Endothelial cell of umbilical vein (primary cell): ENCODE data around the gene SLC7A4. TPM values are rescaled to one million over a fixed set of nuclear protein-coding genes. Genes with fewer than 3 reads are reported as not detected.

Experiments used
- BruUV-seq: library from RNA; stranded (reverse); fragments of 400-500 nt; replicated peaks from 2 replicates; lab custom pipeline; 2021; lab: Mats Ljungman, UMichigan
- CTCF ChIA-PET: fragments of 300-600, 350-600 bp; sonication (Branson Sonifier 250); formaldehyde crosslinking; loops from one replicate; lab custom pipeline; 2021; ENCODE audit warnings: antibody characterized with exemption, inconsistent platforms; lab: Charles Lee
- POLR2A ChIA-PET: fragments of 300-600, 350-600 bp; sonication (Branson Sonifier 250); formaldehyde crosslinking; loops from one replicate; lab custom pipeline; 2021; ENCODE audit warnings: antibody characterized with exemption, inconsistent platforms; lab: Charles Lee
- DNase-seq: peaks from one replicate; pipeline ENCODE4 v3.0.0-alpha.2; 2011; ENCODE audit warnings: low read depth, low spot score
- FAIRE-seq: peaks from 2 replicates; lab custom pipeline; 2011; peaks lifted over from hg19 to GRCh38; lab: Jason Lieb, UNC
- H2AFZ ChIP-seq: 2 replicates; pipeline ENCODE4 v1.6.0; 2012; ENCODE audit warnings: low read depth, low read length, control low read depth, inconsistent platforms
- H3K27ac ChIP-seq: 2 replicates; pipeline ENCODE4 v1.5.1; 2011; ENCODE audit warnings: low read depth, mild to moderate bottlenecking, control low read depth, low read length, moderate library complexity; ENCODE audit not compliant: insufficient read depth
- H3K27me3 ChIP-seq, 2 experiments: 2 replicates each; pipeline versions ENCODE4 v1.6.0 to v1.6.1; 2011; ENCODE audit warnings: low read length in 2 of 2, mixed read lengths in 1 of 2; ENCODE audit not compliant: control insufficient read depth in 2 of 2, insufficient read depth in 2 of 2
- H3K36me3 ChIP-seq, 2 experiments: 2 replicates in 1 of 2; 3 replicates in 1 of 2; pipeline ENCODE4 v1.5.1; 2011; ENCODE audit warnings: low read length in 2 of 2, mild to moderate bottlenecking in 1 of 2, moderate library complexity in 1 of 2; ENCODE audit not compliant: control insufficient read depth in 2 of 2, insufficient read depth in 2 of 2; ENCODE audit errors: extremely low read depth in 1 of 2
- H3K4me1 ChIP-seq: 3 replicates; pipeline ENCODE4 v1.5.1; 2011; ENCODE audit warnings: mild to moderate bottlenecking, low read length; ENCODE audit not compliant: control insufficient read depth, insufficient read depth; ENCODE audit errors: extremely low read depth
- H3K4me2 ChIP-seq: 2 replicates; pipeline ENCODE4 v1.6.1; 2011; ENCODE audit warnings: low read length, control low read depth, mixed read lengths; ENCODE audit not compliant: insufficient read depth
- H3K4me3 ChIP-seq, 3 experiments: fragments of 200-600 bp in 1 of 3; sonication (generic), shearing (Covaris generic) in 1 of 3; replicated peaks in 1 of 3; 2 replicates each; pipeline ENCODE4 v1.5.1; 2011 to 2016; ENCODE audit warnings: control low read depth in 3 of 3, low read length in 3 of 3, mild to moderate bottlenecking in 2 of 3, inconsistent platforms in 1 of 3, low read depth in 1 of 3, moderate library complexity in 1 of 3; ENCODE audit not compliant: insufficient read depth in 1 of 3
- H3K79me2 ChIP-seq: 2 replicates; pipeline ENCODE4 v1.6.0; 2012; ENCODE audit warnings: low read length, inconsistent platforms; ENCODE audit not compliant: control insufficient read depth, insufficient read depth
- H3K9ac ChIP-seq: replicated peaks from 2 replicates; pipeline ENCODE3; 2011; ENCODE audit warnings: low read length, control low read depth; ENCODE audit not compliant: insufficient read depth; ENCODE audit errors: extremely low read depth
- H3K9me1 ChIP-seq: replicated peaks from 3 replicates; pipeline ENCODE4 v1.6.0; 2011; ENCODE audit warnings: mild to moderate bottlenecking, low read length; ENCODE audit not compliant: control insufficient read depth, insufficient read depth; ENCODE audit errors: extremely low read depth
- H3K9me3 ChIP-seq: replicated peaks from 2 replicates; pipeline ENCODE4 v1.5.1; 2012; ENCODE audit warnings: low read length, inconsistent platforms; ENCODE audit not compliant: control insufficient read depth, insufficient read depth
- H4K20me1 ChIP-seq: replicated peaks from 2 replicates; pipeline ENCODE3; 2011; ENCODE audit warnings: mild to moderate bottlenecking, low read length; ENCODE audit not compliant: control insufficient read depth, insufficient read depth; ENCODE audit errors: extremely low read depth
- CTCF ChIP-seq, 2 donors: IDR thresholded peaks; 1 replicate in 1 of 2; 2 replicates in 1 of 2; pipeline ENCODE4 v1.5.1; 2011; ENCODE audit warnings: low read length in 2 of 2, mild to moderate bottlenecking in 2 of 2, moderate library complexity in 2 of 2, control low read depth in 1 of 2, inconsistent platforms in 1 of 2, low read depth in 1 of 2; ENCODE audit not compliant: insufficient read depth in 1 of 2; ENCODE audit errors: extremely low read depth in 1 of 2
- EZH2 ChIP-seq: IDR thresholded peaks from 2 replicates; pipeline ENCODE4 v1.6.1; 2012; ENCODE audit warnings: borderline replicate concordance, low read depth, mild to moderate bottlenecking, moderate library complexity, low read length, inconsistent platforms; ENCODE audit not compliant: severe bottlenecking
- FOS ChIP-seq: IDR thresholded peaks from 2 replicates; pipeline ENCODE4 v1.6.1; 2011; ENCODE audit warnings: mild to moderate bottlenecking, low read length, moderate library complexity, borderline replicate concordance; ENCODE audit not compliant: insufficient read depth
- GATA2 ChIP-seq: IDR thresholded peaks from 2 replicates; pipeline ENCODE4 v1.7.0; 2011; ENCODE audit warnings: low read depth, mild to moderate bottlenecking, moderate library complexity, mixed read lengths, low read length; ENCODE audit not compliant: insufficient read length, insufficient read depth
- JUN ChIP-seq: IDR thresholded peaks from 2 replicates; pipeline ENCODE4 v1.6.1; 2011; ENCODE audit warnings: borderline replicate concordance, low read depth; ENCODE audit not compliant: insufficient read length, insufficient read depth
- MAX ChIP-seq: IDR thresholded peaks from 2 replicates; pipeline ENCODE4 v1.6.1; 2011; ENCODE audit not compliant: insufficient read depth, insufficient read length
- MYC ChIP-seq: IDR thresholded peaks from one replicate; pipeline ENCODE4 v1.6.1; 2011; ENCODE audit warnings: mild to moderate bottlenecking, low read depth, low read length
- POLR2A ChIP-seq: IDR thresholded peaks from 2 replicates; pipeline ENCODE4 v1.6.1; 2012; ENCODE audit warnings: low read depth, mild to moderate bottlenecking, control low read depth, low read length
- POLR2AphosphoS5 ChIP-seq: IDR thresholded peaks from 2 replicates; pipeline ENCODE4 v1.6.1; 2012; ENCODE audit warnings: low read depth, mild to moderate bottlenecking, control low read depth, low read length, moderate library complexity; ENCODE audit not compliant: insufficient read depth
- dilution Hi-C: fragments of 300-500 bp; cut with MboI; formaldehyde crosslinking; loops from one replicate; pipeline ENCODE4 v1.15.0; 2019; ENCODE audit warnings: low sequenced_read_pairs; ENCODE audit not compliant: extremely low pct_ligation_motif_present
- intact Hi-C: fragments of 100-400 bp; cut with micrococcal nuclease; formaldehyde crosslinking; loops from one replicate; pipeline ENCODE4 v1.10.0; 2022
- polyA plus RNA-seq, 4 experiments: library from polyadenylated mRNA; depleted of rRNA in 3 of 4; stranded (reverse) in 3 of 4; unstranded in 1 of 4; fragments of >200 nt; gene quantifications; 2 replicates each; pipeline versions ENCODE4 v1.2.1 to v1.2.3, GENCODE V29; 2011 to 2012; ENCODE audit warnings: missing spikeins in 1 of 4
- total RNA-seq: library from RNA; stranded (reverse); gene quantifications from 2 replicates; pipeline ENCODE4 v1.2.3, GENCODE V29; 2021

SLC7A4 gene
- total and polyA plus RNA-seq, 2 donors (not counting 3 experiments of a cell fraction or from before 2014, with no cell fraction given), result not detected

- no peak overlapping the region for H3K4me2 ChIP-seq
Observed at GRCh38 chr22:21043860-21044535, 11.6 kb upstream of the SLC7A4 start.

More at GRCh38 chr22:21043860-21044535, 11.6 kb upstream of the SLC7A4 start:
- H4K20me1 ChIP-seq, result no peaks in the 10 kb centered on the region
- TF ChIP-seq MAX, result no peak
- no peak for TF ChIP-seq FOS
- TF ChIP-seq POLR2A, result no peak
- TF ChIP-seq POLR2AphosphoS5, result no peak
- TF ChIP-seq CTCF (IDR thresholded peaks at IDR 0.05; ENCODE audit: extremely low read depth in 1 of 2, insufficient read depth in 1 of 2, low read depth in 1 of 2, low read length in 2 of 2), result no peak
- TF ChIP-seq GATA2, result no peak
- no peak for TF ChIP-seq EZH2
- no peak for TF ChIP-seq JUN
- no peak for TF ChIP-seq MYC
- FAIRE-seq, result no peak
- H3K9me3 ChIP-seq, result no peaks in the 10 kb centered on the region
- H3K79me2 ChIP-seq, result no peaks in the 10 kb centered on the region
- no peaks in the 10 kb centered on the region for H3K36me3 ChIP-seq
- BruUV-seq, result no TSS peak
- H3K4me3 ChIP-seq, result no peak overlapping the region
- CTCF ChIA-PET, result interaction anchor here (1.5 kb wide), 1 partner anchor 59 kb away, joined by 3 read pairs; no protein-coding TSS in a partner anchor
- peaks cover 5% of the 10 kb centered on the region for H3K4me1 ChIP-seq
- POLR2A ChIA-PET, result no interaction called here
- no peaks in the 10 kb centered on the region for H3K9me1 ChIP-seq
- no peak for DNase-seq
- no peak overlapping the region for H3K9ac ChIP-seq
- H3K27ac ChIP-seq, result no peak overlapping the region
- no peak overlapping the region for H2AFZ ChIP-seq
- dilution Hi-C loops (no loop called here), intact Hi-C loops (loop anchor here (2.0 kb wide), 1 partner anchor 29 kb away; the partner anchor contains the start of gene P2RX6)
- H3K27me3 ChIP-seq, result no peaks in the 10 kb centered on the region
